Fibroblast of skin of abdomen (primary cell): ENCODE results near the gene RASA3.

ENCODE experiments used
- DNase-seq: peaks from one replicate; pipeline ENCODE4 v3.0.0-alpha.2; 2013

The RASA3 gene

DNA sequence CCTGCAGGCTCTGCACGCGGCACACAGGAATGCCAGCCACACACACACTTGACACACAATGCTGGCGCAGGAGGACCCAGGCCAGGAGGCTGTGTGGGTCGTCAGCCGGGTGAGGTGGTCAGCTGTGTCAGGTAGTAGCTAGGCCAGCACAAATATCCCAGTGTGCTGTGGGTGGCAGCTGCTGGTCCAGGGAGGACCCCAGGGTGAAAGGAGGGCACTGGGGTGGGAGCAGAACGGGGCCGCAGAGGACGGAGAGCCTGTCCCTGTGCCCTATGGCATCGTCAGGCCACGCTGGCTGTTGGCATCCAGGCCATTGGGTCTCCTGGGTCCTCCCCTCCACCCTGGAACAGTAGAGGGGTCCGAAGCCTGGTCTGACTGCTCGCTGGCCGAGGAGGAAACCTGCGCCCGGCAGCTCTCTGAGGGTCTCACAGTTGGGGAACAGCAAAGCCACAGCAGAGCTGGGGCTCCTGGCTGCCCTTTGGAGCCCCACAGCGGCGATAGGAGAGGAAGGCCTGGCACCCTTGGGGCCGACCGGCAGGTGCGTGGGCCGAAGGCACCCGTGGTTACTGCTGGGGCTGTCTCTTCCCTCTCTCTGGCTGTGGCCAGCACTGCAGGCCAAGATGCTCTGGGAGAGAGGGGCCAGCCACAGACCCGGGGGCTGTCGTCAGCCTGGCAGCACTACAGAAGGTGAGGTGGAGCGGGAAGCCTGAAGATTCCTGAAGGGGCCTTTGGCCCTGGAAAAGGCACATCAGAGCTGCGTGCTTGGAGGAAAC lies 185.8 kb downstream of the RASA3 start:
- no peak for DNase-seq

DNA sequence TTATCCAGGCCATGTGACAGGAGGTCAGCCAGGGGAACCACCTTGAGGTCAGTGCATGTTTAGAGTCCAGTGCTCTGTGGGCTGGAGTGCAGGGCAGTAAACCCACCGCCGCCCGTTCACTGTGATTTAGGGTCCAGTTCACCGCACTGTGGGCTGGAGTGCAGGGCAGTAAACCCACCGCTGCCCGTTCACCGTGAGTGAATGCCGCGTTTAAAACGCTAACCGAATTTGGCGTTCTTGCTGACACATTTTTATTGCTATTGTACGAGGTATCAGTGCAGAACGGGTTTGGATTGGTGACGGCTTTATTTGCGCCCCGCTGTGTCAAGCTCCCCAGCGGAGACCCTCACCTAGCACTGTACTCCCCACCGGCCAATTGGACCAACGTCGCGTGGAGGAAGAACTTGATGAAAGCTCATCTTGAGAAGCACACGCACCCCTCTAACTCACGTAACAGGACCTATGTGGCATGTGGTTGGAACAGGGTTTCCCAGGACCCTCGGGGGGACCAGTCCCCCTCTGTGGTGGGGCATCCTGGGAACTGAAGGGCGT lies 186.5 kb downstream of the RASA3 start:
- DNase-seq, result no peak

DNA sequence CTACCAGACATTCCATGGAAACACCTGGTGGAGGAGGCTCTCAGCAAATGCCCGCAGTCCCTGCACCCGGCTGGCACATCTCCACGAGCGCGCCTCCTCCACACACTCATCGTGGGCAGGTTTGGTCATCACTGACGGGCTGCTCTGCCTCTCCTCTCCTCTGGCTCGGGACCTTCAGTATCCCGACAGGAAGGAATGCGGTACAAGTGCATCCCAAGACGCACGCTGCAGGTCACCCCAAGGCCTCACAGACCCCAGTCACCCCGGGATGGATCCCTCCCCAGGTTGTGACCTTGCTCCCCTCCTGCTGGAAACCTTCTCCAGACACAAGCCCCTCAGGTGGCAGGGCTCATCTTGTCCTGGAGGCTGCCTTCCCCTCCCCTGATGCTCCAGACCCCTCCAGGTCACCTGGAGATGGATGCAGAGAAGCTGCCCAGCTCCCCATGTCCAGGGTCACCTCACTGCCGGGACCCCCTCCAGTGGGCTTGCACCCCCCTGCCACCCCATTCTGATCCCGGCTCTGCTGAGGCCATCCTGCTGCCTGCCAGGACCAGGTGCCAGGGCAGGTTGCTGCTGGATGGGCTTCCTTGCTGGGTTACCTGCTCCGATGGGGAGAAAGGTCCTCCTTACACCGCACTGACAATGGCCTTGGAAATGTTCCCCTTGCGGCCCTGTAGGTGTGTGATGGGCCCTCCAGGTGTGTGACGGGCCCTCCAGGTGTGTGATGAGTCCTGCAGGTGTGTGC lies 188.4 kb downstream of the RASA3 start:
- DNase-seq, result no peak

DNA sequence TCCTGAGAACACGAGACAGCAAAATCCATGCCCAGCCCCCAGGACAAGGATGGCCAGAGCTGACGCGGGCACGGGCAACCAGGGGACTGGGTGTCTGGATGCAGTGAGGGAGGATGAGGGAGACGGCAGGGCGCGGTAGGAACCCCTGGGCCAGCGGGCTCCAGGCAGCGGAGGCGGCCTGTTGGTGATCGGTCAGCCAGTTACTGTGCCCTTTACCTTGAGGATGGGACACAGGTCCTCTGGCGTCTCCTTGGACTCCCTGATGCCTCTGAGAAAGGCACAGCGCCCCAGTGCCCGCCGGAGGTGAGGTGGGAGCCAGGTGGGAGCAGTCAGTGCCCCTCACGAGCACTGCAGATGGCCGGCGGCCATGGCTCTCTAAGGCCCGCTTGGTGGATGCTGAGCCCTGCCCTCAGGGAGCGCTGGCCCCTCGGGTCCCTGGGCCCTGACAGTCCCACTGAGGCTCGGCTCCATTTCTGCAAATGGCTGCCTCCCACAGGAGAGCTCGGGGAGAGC lies 189.8 kb downstream of the RASA3 start:
- DNase-seq, result no peak

DNA sequence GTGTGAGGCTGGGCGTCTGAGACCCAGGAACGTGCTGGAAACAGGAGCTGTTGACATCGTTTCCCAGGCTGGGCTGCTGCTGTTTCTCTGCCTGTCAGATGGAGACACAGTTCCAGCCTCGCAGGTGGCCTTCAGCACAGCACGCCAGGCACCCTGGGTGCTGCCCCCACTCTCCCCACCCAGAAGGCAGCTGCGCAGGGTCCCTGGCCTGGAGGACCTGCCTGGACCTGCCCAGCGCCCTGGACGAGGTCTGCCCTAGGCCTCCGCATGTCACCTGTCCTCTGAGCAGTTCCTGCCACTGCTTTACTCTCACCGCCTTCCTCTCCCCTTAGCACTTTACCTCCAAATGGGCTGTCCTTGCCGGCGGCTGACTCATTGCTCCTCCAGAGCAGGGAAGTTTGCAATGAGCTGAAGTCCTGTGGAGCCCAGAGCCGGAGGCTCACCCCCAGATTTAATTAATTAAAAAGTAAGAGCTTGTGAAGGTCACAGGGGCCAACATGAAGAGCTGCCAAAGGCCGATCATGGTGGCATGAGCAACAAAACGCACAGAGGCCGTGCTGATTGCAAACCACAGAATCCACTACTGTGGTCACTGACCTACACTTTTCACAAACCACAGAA lies 190.7 kb downstream of the RASA3 start:
- peak; percentile 35 for DNase-seq

DNA sequence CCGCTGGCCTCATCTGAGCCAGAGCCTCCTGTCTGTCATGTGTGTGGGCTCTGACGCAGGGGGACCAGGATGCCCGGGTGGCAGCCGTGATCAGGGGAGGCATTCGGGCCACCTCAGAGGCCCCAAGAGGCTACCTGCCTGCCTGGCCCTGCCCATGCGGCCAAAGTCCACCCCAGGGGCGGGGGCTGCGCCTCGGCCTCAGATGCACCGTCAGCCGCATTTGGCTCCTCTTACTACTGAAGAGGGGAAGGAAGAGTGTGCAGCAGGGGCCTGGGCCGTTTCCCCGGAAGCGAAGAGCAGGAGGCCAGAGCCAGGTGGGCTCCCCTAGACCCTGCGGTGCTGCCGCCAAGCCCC lies 192.5 kb downstream of the RASA3 start:
- no peak for DNase-seq

DNA sequence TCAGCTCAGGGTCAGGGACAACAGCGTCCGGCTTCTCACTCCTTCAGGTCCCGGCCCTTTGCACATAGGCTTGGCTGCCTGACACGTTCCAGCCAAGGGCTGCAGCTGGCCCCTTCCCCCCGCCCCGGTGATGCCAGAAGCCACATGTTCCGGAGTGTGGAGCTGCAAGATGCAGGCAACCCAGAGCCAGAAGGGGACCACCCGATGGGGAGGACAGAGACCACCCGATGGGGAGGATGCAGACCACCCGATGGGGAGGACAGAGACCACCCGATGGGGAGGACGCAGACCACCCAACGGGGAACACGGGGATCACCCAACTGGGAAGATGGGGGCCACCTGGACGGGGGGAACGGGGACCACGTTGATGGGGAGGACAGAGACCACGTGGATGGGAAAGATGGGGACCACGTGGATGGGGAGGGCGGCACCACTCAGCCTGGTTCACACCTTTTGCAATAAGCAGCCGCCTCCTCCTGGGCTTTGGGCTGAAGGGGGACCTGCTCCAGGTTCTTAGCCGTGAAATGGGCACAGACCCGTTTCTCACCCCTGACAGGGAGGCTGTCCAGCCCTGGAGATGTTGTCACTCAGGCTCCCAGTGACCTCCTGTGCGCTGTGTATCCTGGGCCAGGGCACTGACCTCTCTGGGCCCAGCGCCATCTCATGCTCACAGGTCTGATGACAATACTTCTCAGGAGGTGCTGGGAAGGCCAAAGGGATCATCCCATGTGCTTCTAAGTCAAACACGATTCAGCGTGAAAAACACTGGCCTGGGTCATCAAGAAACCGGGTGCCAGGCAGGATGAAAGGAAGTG lies 193.1 kb downstream of the RASA3 start:
- no peak for DNase-seq

DNA sequence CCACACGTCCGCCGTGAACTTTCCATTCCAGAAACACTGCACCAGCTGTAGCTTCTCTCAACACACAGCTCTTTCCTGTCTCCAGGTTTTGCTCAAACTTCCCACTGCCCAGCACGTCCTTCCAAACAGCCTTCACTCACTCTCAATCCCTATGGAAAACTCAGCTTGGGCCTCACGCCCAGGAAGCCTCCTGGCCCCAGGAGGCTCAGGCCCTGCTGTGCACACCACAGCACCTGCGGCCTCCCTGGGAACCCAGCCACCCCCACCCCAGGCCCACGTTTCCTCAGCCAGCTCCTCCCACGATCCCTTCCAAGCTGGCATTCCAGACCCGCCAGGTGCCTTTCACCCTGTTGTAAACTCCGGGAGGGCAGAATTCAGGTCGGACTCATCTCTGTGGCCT lies 193.7 kb downstream of the RASA3 start:
- DNase-seq, result no peak

DNA sequence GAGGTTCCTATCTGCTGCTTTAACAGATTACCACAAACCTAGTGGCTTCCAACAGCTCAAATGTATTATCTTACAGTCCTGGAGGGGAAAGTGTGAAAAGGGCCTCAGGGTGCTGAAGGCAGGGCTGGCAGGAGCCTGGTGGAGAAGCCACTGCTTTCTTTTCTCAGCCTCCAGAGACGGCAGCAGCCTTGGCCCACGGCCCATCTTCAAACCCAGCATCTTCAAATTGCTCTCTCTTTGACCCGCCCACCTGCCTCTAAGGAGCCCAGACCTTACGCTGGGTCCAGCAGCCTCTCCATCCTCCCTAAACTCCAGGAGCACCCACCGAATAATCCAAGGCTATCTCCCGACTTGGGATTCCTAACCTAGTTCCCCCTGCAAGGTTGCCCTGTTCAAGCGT lies 194.2 kb downstream of the RASA3 start:
- DNase-seq, result no peak

DNA sequence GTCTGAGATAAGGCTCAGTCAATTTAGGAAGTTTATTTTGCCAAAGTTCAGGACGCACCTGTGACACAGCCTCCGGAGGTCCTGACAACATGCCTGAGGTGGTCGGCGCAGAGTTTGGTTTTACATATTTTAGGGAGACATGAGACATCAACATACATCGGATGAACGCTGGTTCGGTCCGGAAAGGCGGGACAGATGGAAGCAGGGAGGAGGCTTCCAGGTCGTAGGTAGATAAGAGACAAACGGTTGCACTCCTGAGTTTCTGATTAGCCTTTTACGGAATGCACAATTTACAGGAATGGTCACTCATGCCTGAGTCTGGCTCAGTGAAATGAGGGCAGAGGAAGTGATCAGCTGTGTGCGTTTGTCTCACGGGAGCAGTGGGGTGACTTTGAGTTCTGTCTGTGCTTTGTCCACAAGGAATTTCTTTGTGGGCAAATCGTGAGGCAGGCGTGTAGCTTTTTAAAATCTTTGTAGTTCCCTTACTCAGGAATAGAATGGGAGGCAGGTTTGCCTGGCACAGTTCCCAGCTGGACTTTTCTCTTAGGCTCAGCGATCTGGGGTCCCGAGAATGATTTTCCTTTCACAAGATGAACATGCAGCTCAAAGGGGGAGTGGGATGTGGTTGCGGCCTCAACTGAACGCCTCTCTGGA lies 194.8 kb downstream of the RASA3 start:
- DNase-seq, result no peak

DNA sequence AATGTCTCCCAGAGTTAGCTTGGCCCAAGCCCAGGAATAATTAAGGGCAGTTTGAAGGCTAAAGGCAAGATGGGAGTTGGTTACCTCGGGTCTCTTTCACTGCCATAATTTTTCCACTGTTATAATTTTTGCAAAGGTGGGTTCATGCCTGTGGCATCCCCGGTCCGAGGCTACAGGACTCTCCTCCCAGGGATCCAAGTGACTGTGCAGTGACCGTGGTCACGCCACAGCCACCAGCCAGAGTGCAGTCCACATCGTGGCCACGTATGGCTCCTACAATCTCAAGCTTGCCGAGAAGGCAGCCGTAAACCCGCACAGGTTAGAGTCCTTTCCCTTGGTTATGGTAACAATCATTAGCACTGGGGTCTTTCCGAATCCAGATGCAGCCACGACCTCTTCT lies 195.3 kb downstream of the RASA3 start:
- no peak for DNase-seq

DNA sequence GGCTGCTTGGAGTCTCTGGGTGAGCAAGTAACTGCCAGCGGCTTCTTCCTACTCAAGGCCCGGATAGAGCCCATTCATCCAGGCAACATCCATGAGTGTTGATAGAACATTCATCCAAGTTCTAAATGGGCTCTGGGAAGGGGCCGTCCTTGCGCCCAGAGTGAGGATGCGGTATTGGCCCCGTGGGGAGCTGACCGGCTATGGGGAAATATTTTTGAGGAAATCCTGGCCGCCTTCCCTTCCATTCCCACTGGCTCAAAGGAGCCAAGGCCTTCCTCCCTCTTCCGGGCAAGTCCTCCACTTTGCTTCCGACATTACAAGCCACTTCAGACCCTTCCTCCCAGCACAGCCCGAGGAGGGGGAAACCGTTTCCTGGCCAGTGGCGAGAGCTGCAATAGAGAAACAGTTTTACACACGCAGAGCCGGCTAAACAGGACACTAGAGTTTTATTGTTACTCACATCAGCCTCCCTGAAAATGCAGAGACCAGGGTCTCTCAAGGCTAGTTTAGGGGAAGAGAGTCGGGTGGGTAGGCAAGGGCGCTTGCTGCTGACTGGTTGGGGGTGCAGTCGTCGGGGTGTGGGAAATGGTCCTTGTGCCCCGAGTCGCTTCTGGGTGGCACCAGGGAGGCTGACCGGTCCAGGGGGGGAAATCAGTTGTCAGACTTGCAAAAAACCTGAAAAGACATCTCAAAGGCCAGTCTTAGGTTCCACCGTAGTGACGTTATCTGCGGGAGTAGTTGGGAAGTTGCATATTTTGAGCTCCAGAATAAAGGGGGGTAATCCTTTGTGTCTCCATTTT lies 196.1 kb downstream of the RASA3 start:
- DNase-seq, result no peak

DNA sequence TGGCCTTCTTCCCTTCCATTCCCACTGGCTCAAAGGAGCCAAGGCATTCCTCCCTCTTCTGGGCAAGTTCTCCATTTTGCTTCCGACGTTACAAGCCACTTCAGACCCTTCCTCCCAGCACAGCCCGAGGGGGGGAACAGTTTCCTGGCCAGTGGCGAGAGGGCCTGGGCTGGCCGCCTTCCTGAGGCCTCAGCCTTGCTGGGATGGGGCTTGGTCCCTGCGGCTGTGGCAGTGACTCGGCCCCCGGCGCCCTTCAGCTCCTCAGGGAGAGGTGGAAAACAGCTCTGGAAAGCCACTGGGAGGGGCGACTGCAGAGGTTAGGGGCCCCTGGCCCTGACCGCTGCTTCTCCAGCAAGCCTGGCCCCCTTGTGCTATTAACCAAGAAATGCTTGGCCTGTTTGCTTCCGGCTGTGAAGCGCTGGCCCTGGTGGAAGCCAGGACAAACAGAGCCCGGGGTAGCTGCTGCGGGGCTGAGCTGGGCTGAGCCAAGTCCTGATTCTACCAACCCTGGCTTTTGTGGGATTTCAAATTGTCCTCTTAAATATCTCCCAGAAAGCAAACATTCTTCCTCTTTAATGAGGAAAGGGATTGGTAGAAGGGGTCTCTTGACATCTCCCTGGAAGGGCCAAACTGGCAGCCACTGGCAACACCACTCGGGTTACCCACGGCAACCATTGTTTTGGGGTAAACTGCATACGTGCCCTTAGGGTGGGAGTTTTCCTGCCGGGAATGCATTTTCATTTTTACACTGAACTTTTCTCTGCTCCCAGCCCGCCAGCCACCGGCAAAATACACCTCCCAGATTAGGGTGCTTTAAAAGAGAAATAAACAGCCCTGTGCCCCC lies 197.2 kb downstream of the RASA3 start:
- DNase-seq, result no peak

DNA sequence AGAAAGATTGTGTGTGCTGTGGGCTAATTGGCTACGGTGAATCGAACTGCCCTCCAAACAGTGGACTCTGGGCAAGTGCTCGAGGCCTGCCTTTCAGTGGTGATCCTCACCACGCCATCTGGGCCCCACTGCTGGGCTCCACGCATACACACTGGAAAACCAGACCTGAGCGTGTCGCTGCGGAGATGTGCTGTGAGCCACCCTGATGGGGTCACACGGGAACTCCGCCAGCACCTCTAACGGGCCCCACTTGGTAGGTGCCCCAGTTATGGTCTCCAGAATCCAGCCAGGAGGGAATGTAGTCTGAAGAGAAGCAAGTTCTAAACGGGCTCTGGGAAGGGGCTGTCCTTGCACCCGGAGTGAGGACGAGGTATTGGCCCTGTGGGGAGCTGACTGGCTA lies 197.8 kb downstream of the RASA3 start:
- no peak for DNase-seq

DNA sequence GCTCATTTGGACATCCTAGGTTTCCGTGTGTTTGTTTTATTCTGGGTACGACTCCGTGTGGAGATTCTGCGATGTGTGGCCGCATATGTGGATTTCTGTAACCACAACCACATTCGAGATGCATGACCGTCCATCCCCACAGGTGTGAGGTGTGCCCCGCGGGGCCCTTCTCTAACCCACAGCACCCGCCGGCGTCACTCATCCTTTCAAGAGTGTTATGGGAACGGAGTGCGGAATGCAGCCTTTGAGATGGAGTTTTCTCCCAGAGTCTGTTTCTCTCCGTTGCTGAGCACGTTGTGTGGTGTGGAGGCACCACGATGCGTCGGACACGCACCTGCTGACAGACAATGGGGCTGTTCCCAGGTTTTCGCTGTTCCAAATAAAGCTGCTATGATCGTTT lies 198.5 kb downstream of the RASA3 start:
- DNase-seq, result no peak

DNA sequence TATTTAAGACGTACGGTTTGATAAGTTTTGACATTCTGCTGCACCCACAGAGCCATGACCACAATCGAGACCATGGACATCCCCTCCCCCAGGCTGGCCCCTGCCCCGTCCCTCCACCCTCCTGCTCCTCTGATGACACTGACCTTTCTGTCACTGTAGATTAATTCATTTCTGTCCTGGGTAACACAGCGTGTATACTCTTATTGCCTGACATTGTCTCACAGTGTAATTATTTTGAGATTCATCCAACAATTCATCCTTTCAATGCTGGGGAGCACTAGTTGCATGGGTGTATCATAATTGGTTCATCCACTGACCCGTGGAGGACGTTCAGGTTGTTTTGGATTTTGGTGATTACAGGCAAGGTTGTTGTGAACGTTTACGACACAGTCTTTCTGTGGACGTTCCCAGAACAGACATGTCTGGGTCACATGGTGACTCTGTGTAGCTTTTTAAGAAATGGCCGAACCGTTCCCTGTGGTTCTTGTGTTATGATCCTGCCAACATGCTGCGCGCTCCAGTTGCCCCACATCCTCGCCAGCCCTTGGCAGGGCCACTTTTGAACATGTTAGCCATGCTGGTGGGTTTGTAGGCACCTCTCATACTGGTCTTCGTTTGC lies 200.5 kb downstream of the RASA3 start:
- no peak for DNase-seq

DNA sequence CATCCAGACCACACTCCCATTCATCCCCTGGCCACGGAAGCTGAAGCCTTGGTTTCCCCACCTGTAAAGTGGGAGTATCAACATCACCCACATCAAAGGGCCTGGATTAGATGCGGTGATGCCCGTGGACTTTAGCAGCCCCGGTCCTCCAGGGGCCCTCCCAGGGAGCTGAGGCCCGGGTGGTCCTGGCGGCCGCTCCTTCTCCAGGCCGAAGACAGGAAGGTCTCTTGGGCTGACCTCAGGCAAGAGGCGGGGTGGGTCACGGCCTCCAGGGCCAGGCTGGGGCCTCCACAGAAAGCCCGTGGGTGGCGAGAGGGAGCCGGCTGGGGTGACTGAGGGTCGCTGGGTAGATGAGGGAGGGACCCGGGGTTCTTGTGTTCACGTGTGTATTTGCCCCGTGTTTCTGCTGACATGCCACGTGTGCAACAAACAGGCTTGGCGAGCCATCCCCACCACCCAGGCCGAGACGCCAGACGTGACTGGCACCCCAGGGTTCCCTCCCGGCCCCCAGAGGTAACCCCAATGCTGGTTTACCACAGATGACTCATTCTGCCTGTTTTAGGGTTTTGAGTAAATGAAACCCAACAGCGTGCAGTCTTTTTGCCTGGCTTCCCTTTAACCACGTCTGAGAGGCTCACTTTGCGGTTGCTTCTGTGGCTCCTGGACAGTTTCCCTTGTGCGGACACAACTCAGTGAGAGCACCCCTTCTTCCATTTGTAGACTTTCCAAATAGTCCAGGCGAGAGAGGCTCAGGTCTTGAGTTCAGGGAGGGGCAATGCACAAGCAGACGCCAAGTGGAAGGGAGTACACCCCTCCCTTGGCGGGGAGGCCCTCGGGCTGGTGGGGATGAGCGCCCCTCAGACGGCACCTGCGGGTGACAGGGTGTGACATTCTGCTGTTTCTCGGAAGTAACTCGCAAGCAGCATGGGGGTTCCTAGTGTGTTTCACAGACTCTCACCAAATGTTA lies 201.5 kb downstream of the RASA3 start:
- no peak for DNase-seq
